Measurements from ENCODE around the gene MB21D2.

MB21D2 gene

DNA sequence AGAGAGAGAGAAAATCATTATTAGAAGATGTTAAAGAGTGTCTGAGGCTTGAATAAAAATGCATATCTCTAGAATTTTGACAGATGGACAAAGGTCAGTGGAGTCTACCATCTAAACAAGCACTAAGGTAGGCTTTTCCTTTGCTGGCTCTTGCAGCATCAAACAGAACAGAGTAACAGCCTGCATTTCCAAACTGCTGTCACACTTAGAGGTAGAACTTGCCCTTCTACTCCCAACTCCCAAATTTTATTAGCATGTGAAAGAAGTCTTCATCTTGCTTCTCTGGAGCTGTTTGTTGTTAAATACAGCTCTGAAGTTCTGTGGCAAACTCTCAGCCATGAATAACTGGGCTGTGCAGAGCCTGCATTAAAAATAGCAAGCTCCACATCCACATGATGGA lies 4.1 kb upstream of the MB21D2 start:
- DNase-seq = no peak

GRCh38 chr3:192920411-192920810 lies 2.8 kb upstream of the MB21D2 start:
- DNase-seq = peak; percentile 68

DNA sequence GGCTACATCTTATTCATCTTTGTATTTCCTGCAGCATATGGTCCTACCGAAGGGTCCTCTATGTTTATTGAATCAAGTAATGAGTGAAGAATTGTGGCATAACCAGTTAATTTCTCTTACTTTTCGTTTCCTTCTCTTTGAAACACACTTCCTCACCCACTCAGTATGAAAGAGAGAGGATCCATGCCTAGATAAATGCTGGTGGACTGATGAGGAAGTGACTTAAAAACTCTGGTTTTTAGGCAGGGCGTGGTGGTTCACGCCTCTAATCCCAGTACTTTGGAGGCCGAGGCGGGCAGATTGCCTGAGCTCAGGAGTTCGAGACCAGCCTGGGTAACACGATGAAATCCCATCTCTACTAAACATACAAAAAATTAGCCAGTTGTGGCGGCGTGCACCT lies 2.2 kb upstream of the MB21D2 start:
- DNase-seq = no peak

- DNase-seq = no peak
Observed at GRCh38 chr3:192918275-192918588, 576 bp upstream of the MB21D2 start.

- DNase-seq = peak; percentile 84
Observed at GRCh38 chr3:192917028-192917403, 640 bp downstream of the MB21D2 start.

- DNase-seq = peak; percentile 84
Observed at GRCh38 chr3:192916371-192917027, 1.2 kb downstream of the MB21D2 start.

DNA sequence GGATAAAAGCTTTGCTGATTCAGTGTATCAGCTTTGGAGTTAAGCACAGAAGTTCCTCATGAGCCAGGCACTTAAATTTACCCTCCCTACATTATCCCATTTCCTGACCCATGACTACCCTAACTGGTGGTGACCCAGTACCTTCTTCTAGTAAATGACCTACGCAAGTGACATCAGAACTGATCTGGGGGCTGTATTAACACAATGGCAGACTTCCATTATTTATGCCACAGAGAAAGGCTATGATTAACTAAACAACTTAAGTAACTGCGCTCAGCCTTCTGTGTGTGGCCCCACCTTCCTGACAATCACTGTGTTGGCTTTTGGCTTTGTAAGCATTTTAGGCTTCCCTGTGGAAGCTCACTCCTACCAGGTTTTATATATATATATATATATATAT lies 1.9 kb downstream of the MB21D2 start:
- DNase-seq = no peak

GRCh38 chr3:192915304-192915703 lies 2.4 kb downstream of the MB21D2 start:
- no peak for DNase-seq

DNA sequence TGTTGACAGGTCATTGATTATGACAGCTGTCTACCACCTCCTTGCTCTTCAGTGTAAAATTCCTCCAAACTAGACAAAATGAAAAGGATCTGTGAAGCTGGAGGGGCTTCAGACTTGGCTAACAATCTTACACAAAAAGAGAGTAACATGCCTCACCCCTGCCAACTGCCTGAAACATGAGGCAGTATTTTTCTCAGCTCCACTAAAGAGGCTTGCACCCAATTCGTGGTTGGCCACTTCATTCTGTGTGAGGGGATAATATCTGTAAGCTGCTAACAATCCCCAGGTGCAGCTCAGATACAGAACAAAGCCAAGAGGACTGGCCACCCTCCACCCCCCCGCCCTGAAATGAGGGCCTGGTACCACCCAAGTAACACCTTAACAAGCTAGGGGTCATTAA lies 2.8 kb downstream of the MB21D2 start:
- DNase-seq = no peak

- DNase-seq = no peak
Observed at GRCh38 chr3:192913540-192913939, 4.1 kb downstream of the MB21D2 start.

DNA sequence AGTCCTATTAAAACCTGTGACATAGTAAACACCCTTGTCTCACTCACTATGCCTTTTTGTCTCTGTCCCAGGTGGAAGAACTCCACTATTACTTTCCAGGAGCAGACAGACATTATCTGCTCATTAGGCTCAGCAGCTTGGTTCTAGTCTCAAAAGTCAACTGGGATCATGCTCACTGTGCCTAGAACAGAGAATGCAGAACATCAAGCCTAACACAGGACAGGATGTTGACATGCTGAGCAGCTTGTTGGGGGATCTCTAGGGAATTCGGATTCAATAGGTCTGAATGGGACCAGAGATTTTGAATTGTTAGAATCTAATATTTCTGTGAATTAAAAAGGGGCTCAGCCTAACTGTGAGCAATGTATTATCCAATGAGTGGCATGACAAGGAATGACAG lies 6.4 kb downstream of the MB21D2 start:
- no peak for DNase-seq

- DNase-seq = no peak
Observed at GRCh38 chr3:192907784-192908183, 9.9 kb downstream of the MB21D2 start.

- peak; percentile 58 for DNase-seq
Observed at GRCh38 chr3:192906940-192907339, 10.7 kb downstream of the MB21D2 start.

DNA sequence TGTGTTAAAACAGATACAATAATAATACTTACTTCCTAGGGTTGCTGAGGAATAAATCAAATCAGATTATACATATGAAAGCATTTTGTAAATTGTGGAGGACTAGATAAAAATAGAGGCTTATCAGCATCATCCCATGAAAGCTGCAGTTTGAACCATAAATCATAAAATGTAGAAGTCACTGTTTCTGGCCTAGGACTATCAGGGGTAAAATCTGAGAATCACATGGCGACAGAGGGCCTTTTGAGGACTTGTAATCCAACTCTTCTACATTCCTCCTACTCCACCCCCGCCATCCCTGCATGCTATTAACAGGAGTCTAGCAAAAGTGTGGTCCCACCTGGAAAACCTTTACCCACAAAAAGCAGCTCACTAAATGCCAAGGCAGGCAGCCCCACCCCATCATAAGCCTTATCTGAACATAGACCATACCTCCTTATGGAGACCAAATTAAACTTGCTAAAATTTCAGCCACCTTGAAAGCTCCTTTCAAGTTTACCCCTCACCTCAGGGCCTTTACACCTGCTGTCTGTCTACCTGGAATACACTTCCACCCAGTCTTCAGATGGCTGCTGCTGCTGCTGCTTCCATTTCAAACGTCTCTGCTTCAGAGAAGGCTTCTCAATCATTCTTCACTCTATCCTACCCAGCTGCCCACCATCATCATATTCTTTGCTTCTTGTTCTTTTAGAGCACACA lies 11.5 kb downstream of the MB21D2 start:
- no peak for DNase-seq

DNA sequence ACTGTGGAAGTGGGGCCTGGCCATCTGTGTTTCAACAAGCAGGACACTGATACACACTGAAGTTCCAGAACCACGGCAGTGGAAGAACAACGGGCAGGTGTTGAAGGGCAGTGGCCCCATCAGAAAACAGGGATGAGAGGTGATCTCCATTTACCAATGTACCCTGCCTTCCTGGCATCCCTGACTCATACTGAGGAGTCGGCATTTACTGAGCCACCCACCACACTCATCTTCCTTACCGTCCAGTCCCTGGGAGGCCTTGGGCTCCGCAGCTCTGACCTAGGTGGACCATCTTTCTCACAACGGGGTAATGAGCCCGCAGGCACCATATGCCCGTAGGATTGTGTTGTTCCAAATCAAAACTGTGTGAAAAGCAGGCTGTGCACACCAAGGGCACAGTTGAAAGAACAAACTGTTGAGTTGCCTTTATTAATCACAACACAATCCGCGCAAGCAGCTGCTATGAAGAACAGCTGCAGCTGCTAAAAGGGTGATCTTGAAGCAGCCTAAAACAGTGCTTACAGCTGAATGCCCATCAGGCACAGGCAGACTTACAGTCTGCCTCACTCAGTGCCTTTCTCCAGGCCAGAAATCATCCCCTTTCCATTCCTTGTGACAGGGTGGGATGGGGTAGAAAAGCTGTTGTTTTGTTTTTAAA lies 12.9 kb downstream of the MB21D2 start:
- no peak for DNase-seq

GRCh38 chr3:192902549-192902948 lies 15.1 kb downstream of the MB21D2 start:
- DNase-seq = no peak

DNA sequence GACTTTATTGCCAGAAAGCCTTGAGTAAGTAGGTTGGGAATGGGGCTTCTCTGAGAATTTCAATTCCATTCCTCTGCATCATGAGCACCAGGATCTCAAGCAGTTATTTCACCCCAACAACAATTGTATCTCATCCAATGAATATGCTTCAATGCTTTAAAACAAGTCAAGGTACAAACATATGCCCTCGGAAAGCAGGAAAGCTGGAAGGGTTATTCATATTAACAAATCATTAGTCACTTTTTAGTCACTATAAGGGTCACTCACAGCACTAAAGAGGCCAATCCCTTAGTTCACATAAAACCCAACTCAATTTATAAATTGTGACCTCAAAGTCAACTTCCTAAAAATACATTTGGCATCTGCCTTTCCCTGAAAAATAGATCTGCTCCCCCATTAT lies 16.2 kb downstream of the MB21D2 start:
- DNase-seq = no peak

DNA sequence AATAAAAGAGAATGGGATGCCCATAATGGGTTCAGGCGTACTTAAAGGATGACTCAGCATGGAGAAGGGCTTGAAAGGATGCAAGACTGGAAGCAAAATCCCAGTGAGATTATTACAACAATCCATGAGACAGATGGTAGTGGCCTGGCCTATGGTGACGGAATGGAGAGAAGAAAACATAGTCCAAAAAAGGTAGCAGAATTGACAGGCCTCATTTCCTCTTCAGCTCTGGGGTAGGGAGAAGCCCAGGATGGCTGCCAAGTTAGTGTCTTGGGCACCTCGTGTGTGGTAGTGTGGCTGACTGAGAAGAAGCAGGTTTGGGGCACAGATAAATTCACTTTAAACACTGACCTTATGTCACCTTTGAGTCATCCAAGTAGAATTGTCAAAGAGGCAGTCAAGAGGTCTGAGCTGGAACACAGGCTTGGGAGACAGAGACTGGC lies 18.1 kb downstream of the MB21D2 start:
- no peak for DNase-seq

GRCh38 chr3:192897005-192897404 lies 20.7 kb downstream of the MB21D2 start:
- DNase-seq = no peak

DNA sequence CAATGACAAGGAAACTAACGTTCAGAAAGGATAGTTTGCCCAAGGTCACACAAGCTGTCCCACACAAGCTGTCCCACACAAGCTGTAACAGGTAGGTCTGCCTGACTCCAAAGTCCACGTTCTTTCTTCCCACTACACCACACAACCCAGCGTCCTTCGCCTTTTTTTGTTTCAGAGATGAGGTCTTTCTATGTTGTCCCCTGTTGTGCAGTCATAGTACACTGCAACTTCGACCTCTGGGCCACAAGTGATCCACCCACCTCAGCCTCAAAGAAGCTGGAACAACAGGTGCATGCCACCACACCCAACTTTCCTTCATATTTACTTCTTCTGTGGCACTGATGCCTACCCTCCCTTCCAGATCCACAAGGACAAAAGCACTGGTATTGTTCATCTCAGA lies 21.4 kb downstream of the MB21D2 start:
- DNase-seq = no peak

DNA sequence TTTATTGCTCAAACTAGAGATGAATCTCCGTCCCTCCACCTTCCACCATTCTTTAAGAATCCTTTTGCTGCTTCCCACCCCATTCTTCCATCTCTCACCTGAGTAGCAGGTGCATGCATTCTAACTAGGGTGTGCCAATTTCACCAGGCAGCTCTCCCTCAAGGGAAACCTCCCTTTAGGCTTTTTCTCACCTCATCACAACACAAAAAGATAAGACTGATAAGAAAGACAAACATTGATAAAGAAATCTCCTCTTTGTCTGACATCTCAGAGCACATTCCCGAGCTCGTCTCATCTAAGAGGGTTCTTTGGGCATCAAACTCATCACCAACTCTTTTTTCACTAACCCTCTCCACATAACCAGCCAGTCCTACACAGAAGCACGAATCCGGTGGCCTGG lies 23.0 kb downstream of the MB21D2 start:
- DNase-seq = no peak

DNA sequence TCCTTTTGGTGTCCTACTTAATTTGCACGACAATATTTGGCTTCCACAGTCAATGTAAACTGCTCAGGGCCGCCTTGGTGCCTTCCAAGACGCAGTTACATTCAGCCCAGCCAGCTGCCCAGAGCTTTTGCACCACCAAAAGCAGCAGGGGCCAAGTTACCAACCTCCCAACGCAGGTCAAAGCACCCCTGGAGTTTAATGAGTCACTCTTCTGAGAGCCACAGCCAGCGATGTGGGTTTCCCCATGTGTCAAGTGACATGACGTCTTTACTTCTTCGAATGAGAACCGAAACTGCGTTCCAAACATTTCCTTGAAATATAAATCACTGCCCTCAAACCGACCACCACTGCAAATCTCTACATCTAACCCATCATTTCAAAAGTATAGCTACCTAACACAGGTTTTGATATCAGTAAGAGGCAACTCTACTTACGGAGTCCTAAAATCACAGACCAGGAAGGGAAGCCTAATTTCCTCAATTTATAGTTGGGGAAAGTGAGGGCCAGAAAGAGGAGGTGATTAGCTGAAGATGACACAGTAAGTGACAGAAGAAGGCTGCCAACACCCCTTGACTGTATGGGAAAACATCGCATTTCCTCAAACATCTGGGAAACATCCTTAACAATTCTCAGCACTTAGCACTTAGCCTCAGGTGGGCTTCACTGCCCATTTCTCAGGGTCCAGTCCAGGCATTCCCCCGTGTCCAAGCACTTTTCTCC lies 24.5 kb downstream of the MB21D2 start:
- DNase-seq = no peak

DNA sequence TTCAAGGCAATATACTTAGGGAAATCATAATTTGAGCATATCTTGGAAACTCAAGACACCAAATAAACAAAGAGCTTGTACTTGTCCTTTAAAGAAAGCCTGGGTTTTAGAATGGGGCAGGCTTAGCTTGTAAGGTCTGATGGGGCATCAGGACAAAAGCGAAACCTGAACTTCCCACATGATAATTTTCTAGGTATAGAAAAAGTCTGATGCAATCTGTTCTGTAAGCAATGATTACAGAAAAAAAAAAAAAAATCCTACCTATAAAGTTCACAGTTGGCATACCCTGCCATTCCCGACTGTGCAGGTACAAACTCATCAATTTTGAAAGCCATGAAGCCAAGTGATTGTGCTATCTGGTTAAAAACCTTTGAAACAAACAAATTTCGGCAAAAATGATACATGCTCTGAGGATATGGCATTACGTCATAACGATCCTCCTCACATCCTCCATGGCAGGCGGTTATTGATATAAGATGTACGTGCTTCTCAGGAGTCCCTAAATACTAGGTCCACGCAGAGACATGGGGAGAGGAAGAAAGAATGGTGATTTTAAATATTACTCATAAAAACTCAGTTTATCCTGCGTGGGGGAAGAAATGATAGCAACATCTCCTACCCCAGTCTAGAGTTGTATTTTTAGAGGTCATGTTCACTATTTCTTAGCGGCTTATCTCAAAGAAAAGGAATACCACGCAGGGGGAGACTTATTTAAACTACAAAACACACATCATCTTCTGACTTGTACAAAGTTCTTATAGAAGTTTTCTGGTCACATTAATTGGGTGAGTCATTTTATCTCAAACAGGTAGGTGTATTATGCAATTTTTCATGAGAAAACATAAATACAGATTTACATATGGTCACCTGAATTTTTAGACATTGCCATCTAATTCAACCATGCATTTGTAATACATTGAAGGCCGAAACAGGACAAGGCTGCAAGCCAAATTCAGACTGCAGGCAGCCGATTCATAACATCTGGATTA lies 27.0 kb downstream of the MB21D2 start:
- DNase-seq = no peak

All from NCI-H510A treated with DMSO at 0.1 percent for 48 hours (cell line).